ENCODE results near the gene SERPINB6. TPM values are rescaled to one million over a fixed set of nuclear protein-coding genes. Genes with fewer than 3 reads are reported as not detected.

The SERPINB6 gene
- total RNA-seq, 2 donors from 2014 or later = 128 to 150 TPM

GRCh38 chr6:2947445-2947844 is 23.9 kb downstream of the SERPINB6 start:
- peaks cover 52% of the 10 kb centered on the region for H3K4me1 Mint-ChIP-seq
- Histone ChIP-seq H3K9me3 (ENCODE audit: control insufficient read depth, low read length) (no peaks in the 10 kb centered on the region), H3K27ac (ENCODE audit: low read depth, low read length) (no peak overlapping the region), H3K9ac (ENCODE audit: extremely low read depth, low read length, poor library complexity, severe bottlenecking) (no peak overlapping the region), H3K27me3 (ENCODE audit: control insufficient read depth, insufficient read depth, low read length, poor library complexity, severe bottlenecking) (no peaks in the 10 kb centered on the region), H3K4me3 (ENCODE audit: low read length) (no peak overlapping the region), H3K4me1 (ENCODE audit: control insufficient read depth, insufficient read depth, low read length) (peaks cover 6% of the 10 kb centered on the region), H3K36me3 (ENCODE audit: control insufficient read depth, insufficient read depth, low read length) (peaks cover 23% of the 10 kb centered on the region)
- H3K9me3 Mint-ChIP-seq = no peaks in the 10 kb centered on the region
- 95 to 96% methylated on average over 4 to 7 of the region's 7 CpGs for WGBS, 2 experiments (ENCODE audit: insufficient coverage in 1 of 2, insufficient read length in 1 of 2)
- H3K4me3 Mint-ChIP-seq = no peak overlapping the region
- H3K27ac Mint-ChIP-seq = peak overlapping the region; percentile 33
- peak; percentile 29 for DNase-seq
- peaks cover 51% of the 10 kb centered on the region for H3K36me3 Mint-ChIP-seq (ENCODE audit: low read depth)
- TF ChIP-seq CTCF (conservative IDR thresholded peaks at IDR 0.05) = no peak
- H3K27me3 Mint-ChIP-seq (ENCODE audit: insufficient read depth) = peaks cover 18% of the 10 kb centered on the region

- peaks cover 18% of the 10 kb centered on the region for H3K27me3 Mint-ChIP-seq (ENCODE audit: insufficient read depth)
- no peak for TF ChIP-seq CTCF (conservative IDR thresholded peaks at IDR 0.05)
- Histone ChIP-seq H3K4me3 (ENCODE audit: low read length) (no peak overlapping the region), H3K9me3 (ENCODE audit: control insufficient read depth, low read length) (no peaks in the 10 kb centered on the region), H3K9ac (ENCODE audit: extremely low read depth, low read length, poor library complexity, severe bottlenecking) (no peak overlapping the region), H3K27ac (ENCODE audit: low read depth, low read length) (no peak overlapping the region), H3K27me3 (ENCODE audit: control insufficient read depth, insufficient read depth, low read length, poor library complexity, severe bottlenecking) (no peaks in the 10 kb centered on the region), H3K36me3 (ENCODE audit: control insufficient read depth, insufficient read depth, low read length) (peaks cover 19% of the 10 kb centered on the region), H3K4me1 (ENCODE audit: control insufficient read depth, insufficient read depth, low read length) (peaks cover 6% of the 10 kb centered on the region)
- H3K4me3 Mint-ChIP-seq = no peak overlapping the region
- H3K9me3 Mint-ChIP-seq = peaks cover 3% of the 10 kb centered on the region
- WGBS, 2 experiments (ENCODE audit: insufficient coverage in 1 of 2, insufficient read length in 1 of 2) = 91 to 93% methylated on average over 7 to 8 of the region's 8 CpGs
- DNase-seq = peak; percentile 35
- H3K27ac Mint-ChIP-seq = peak overlapping the region; percentile 40
- peaks cover 40% of the 10 kb centered on the region for H3K36me3 Mint-ChIP-seq (ENCODE audit: low read depth)
- H3K4me1 Mint-ChIP-seq = peaks cover 41% of the 10 kb centered on the region
These were observed 26.3 kb downstream of the SERPINB6 start for GRCh38 chr6:2945153-2945452.

GRCh38 chr6:2944405-2945152 is 26.8 kb downstream of the SERPINB6 start:
- Mint-ChIP-seq H3K4me1 (peaks cover 37% of the 10 kb centered on the region), H3K4me3 (no peak overlapping the region), H3K9me3 (peaks cover 5% of the 10 kb centered on the region), H3K27ac (no peak overlapping the region), H3K27me3 (ENCODE audit: insufficient read depth) (peaks cover 18% of the 10 kb centered on the region), H3K36me3 (ENCODE audit: low read depth) (peaks cover 36% of the 10 kb centered on the region)
- H3K4me1 ChIP-seq (ENCODE audit: control insufficient read depth, insufficient read depth, low read length) = peaks cover 6% of the 10 kb centered on the region
- H3K9me3 ChIP-seq (ENCODE audit: control insufficient read depth, low read length) = no peaks in the 10 kb centered on the region
- H3K4me3 ChIP-seq (ENCODE audit: low read length) = no peak overlapping the region
- no peak overlapping the region for H3K27ac ChIP-seq (ENCODE audit: low read depth, low read length)
- no peaks in the 10 kb centered on the region for H3K27me3 ChIP-seq (ENCODE audit: control insufficient read depth, insufficient read depth, low read length, poor library complexity, severe bottlenecking)
- 93 to 94% methylated on average over 7 of the region's 7 CpGs for WGBS, 2 experiments (ENCODE audit: insufficient coverage in 1 of 2, insufficient read length in 1 of 2)
- H3K36me3 ChIP-seq (ENCODE audit: control insufficient read depth, insufficient read depth, low read length) = peaks cover 19% of the 10 kb centered on the region
- no peak for DNase-seq
- no peak overlapping the region for H3K9ac ChIP-seq (ENCODE audit: extremely low read depth, low read length, poor library complexity, severe bottlenecking)
- TF ChIP-seq CTCF (conservative IDR thresholded peaks at IDR 0.05) = no peak
